GM20431 (cell line): Measurements from ENCODE around the gene NAV1.
"Not testable (repeated sequence)": the region's sequence is repeated elsewhere in the genome, so short reads cannot be mapped to it uniquely, and the experiment has no call there.

Source experiments
- in situ Hi-C: fragments of 300-500 bp; cut with MseI, MboI; formaldehyde crosslinking; loops from one replicate; pipeline ENCODE4 v1.15.0; 2020; ENCODE audit warnings: low sequenced_read_pairs; ENCODE audit not compliant: unreplicated experiment

The NAV1 gene

GRCh38 chr1:201578008-201578888 lies 39.3 kb downstream of the NAV1 start:
- in situ Hi-C loops = no loop called here

GRCh38 chr1:201581371-201581770 lies 42.4 kb downstream of the NAV1 start:
- in situ Hi-C loops = not testable (repeated sequence)

GRCh38 chr1:201582705-201583442 lies 43.9 kb downstream of the NAV1 start:
- in situ Hi-C loops = no loop called here

GRCh38 chr1:201583663-201584062 lies 44.7 kb downstream of the NAV1 start:
- in situ Hi-C loops = no loop called here

GRCh38 chr1:201584471-201585092 lies 45.7 kb downstream of the NAV1 start:
- in situ Hi-C loops = no loop called here

- in situ Hi-C loops = no loop called here
Measured at GRCh38 chr1:201585093-201585483, 46.2 kb downstream of the NAV1 start.

GRCh38 chr1:201585901-201586300 lies 47.0 kb downstream of the NAV1 start:
- in situ Hi-C loops = no loop called here

GRCh38 chr1:201586806-201587205 lies 47.9 kb downstream of the NAV1 start:
- in situ Hi-C loops = no loop called here

GRCh38 chr1:201587729-201588128 lies 48.8 kb downstream of the NAV1 start:
- in situ Hi-C loops = no loop called here
